ENCODE measurements around the gene MACIR.

Gene MACIR

DNA sequence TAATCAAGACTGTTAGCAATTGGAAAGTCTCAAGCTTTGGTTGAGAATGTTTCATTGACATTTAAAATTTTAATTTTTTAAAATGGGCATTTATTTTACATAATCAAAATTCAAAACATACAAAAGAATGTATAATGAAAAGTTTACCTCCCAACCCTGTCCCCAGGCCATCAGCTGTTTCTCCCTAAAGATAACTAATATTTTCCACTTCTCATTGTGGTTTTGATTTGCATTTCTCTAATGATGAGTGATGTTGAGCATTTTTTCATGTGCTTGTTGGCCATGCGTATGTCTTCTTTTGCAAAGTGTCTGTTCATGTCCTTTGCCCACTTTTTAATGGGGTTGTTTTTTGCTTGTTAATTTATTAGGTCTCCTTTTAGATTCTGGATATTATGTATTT is 11.4 kb upstream of the MACIR start:
- DNase-seq = no peak

GRCh38 chr5:103249068-103249467 is 9.5 kb upstream of the MACIR start:
- no peak for DNase-seq

GRCh38 chr5:103254921-103255320 is 3.6 kb upstream of the MACIR start:
- DNase-seq = no peak

DNA sequence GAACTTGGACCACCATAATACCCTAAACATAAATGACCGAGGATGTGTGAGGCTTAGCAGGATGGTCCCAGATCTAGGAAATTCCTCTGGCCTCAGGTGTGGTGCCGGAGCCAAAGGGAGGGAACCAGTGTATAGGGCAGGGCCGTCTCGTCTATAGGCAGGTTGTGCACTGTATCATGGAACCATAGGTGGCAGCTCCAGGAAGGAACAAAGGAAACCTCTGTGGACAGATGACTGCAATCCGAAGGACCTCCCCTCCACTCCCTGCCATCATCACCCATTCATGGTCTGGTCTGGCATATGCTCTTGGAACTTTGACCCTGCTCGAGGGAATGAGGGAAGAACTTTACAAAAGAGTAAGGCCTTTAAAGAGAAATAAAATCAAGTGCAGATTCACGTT is 2.9 kb upstream of the MACIR start:
- DNase-seq = no peak

DNA sequence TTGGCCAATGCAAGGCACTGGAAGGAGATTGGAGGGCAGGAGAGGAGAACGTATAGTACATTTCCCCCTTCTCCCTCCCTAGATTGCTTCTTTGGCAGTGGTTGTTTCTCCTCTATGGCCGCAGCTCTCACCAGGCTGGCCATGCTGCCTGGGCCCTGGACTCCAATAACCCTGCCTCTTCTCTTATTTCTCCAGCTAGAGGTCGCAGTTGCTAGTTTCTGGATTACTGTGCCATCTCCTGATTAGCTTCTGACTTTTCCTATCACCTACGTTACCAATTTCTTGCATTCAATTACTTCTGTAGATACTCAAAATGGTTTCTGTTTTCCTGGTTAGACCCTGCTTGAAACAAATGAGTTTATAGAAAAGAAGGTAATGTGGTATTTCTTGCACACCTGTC is 2.4 kb upstream of the MACIR start:
- no peak for DNase-seq

DNA sequence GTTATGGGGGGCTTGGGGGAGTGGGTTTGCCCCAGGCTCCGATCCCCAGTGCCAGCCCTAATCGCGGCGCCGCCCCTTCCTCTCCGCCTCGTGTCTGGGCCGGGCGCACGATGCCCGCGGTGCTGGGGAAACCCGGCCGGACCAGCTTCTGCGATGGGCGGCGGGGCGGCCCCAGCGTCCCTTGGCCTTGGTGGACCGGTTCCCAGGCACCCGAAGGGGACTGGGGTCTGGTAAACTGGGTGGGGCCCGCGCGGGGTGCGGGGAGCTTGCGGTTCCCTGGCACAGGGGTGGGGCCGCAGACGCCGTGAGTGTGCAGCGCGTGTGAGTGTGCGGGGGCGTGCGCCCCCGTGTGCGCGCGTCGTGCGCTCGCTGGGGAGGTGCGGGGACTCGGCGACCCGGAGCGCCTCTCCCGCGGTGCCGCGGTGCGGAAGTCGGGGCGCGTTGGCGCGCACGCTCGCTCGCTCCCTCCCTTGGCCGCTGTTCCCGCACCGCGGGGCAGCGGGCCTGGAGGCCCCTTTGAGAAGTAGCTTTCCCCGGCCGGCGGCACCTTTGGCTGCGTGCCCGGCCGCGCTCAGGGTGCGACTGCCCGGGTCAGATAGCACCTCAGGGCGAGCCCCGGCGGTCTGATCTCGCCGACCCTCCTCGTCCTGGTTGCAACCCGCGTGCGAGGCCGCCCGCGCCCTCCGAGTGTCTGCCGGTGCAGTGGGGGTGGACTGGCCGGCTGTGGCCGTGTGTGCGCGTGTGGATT is 568 bp downstream of the MACIR start:
- peak; percentile 71 for DNase-seq

GRCh38 chr5:103259705-103260355 is 1.3 kb downstream of the MACIR start:
- no peak for DNase-seq

DNA sequence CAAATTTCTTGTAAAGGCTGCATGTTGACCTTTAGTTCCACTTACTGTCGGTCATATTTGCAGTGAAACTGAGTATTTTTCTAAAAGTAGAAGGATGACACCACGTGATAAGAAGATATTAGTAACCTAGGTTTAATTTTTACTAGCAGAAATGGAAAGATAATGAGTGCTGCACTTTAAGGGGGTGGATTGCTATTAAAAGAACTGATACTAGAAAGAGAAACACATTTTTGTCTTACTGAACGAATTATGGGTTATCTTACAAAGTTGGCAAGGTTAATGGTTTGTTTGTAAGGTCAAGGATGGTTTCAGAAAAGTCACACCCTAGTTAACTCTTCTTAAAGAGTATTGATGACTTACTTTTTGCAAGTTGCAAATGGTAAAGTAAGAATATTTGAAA is 2.4 kb downstream of the MACIR start:
- DNase-seq = no peak

- no peak for DNase-seq
These were observed 3.9 kb downstream of the MACIR start for GRCh38 chr5:103262422-103262871.

GRCh38 chr5:103263054-103263453 is 4.5 kb downstream of the MACIR start:
- no peak for DNase-seq

GRCh38 chr5:103264508-103264907 is 5.9 kb downstream of the MACIR start:
- no peak for DNase-seq

GRCh38 chr5:103270581-103270980 is 12.0 kb downstream of the MACIR start:
- DNase-seq = no peak

DNA sequence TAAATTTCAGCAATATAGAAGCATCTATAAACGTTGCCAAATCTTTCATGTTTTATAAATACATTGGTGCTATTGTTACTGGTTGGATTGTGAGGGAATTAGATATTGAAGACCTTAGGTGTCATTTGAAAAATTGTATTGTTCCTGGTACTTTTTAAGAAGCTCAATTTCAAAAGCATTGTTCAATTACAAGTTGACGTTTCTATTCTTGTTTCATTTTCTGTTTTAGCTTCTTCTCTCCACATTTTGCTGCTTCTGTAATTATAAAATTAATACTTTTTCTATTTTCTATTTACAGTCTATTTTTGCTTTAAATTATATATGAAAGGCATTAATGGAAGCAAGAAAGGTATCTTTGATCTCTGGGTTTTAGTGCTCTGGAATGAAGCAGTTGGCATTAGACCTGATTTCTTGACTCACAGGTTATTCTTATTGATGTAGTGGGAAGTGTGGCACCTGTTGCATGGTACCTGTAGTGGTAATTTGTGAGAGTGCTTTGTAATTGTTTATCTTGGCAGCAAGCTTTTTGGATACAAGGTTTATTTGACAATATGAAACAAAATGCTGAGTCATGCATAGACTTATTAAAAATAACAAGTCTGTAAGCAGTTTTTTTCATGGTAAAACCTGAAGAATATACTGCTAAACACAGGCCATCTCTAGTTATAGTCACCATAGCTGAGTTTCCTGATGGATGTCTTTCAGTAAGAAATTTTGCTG is 13.2 kb downstream of the MACIR start:
- no peak for DNase-seq

GRCh38 chr5:103272377-103272776 is 13.8 kb downstream of the MACIR start:
- no peak for DNase-seq

- no peak for DNase-seq
These were observed 15.4 kb downstream of the MACIR start for GRCh38 chr5:103273952-103274351.

DNA sequence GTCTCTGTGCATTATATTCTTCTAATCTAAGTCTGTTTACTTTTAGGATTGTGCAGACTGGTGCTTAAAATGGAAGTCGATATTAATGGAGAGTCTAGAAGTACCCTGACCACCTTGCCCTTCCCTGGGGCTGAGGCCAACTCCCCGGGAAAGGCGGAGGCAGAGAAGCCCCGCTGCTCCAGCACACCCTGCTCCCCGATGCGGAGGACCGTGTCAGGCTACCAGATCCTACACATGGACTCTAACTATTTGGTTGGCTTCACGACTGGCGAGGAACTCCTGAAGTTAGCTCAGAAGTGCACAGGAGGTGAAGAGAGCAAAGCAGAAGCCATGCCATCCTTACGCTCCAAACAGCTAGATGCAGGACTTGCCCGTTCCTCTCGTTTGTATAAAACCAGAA is 17.3 kb downstream of the MACIR start:
- DNase-seq = no peak

DNA sequence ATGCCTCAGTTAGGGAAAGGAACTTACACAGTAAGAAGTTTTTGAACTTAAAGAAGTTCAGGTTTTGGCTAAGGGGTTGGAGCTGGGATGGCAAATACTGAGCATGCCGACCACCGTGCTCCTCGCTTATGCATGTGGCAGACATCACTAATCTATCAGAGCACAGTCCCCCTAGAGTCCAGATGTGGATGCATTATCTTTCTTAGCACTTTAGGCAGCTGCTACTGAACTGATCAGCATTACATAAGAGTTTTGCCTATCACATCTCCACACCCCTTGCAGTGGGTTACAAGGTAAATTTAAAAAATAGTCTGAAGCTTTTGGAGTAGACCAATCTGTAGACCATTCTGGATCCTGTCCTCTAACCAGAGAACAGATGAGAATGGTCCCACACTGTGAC is 22.4 kb downstream of the MACIR start:
- no peak for DNase-seq

- no peak for DNase-seq
These were observed 24.6 kb downstream of the MACIR start for GRCh38 chr5:103283120-103283519.

- DNase-seq = no peak
These were observed 25.3 kb downstream of the MACIR start for GRCh38 chr5:103283869-103284268.

- DNase-seq = no peak
These were observed 28.1 kb downstream of the MACIR start for GRCh38 chr5:103286622-103287021.

DNA sequence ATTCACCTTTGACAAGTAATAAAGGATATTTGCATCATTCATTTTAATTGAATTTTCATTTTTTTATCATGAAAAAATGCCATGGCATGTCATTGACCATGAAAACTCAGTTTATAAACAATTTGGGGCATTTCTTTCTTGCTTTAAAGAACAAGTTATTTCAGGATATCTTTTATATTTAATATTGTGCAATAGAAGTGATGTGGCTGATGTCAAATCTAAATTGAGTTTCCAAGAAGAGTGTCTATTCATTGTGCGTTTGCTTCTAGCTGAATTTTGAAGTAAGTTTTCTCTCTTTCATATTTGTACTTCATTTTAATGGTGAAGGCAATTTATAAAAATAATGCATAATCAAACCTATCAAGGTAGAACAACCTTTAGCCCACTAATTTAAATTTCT is 30.5 kb downstream of the MACIR start:
- DNase-seq = no peak

DNA sequence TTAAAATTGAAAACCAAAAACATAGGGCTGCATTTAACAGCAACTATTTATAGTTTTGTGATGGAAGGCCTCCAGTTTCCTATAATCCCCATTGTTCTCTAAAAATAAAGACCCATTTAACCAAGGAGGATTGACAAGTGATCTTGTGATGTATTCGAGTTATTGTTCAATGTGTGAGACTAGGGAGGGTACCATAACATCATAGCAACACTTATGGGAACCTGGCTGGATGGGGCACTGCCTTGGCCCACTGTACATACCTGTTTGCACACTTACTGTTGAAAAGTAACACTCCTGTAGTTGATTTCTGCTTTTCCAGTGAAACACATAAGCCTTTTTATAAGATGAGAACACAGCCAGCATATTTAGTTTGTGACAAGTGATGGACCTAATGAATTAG is 32.3 kb downstream of the MACIR start:
- no peak for DNase-seq

GRCh38 chr5:103291606-103292005 is 33.0 kb downstream of the MACIR start:
- DNase-seq = no peak

DNA sequence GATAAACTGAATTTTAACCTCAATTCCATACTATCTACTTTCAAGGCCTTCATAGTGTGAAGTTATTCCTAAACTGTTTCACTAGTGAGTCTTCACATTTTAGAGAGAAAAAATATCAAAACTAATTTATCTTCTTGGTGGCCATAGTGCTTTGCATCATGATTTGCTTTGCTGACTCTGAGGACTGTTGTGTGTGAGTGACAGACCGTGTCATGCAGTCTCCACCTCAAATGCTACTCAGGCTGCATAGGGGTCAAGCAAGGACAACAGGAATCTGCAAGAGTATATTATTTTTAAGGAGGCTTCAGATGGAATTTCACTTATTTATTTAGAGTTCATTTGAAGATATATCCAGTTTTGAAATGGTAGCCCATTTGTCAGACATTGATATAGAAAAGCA is 34.5 kb downstream of the MACIR start:
- DNase-seq = no peak

Measured in activated T-cell treated with anti-CD3 and anti-CD28 coated beads, Interleukin-2, amount 50 U/mL, for 1 hour (primary cell).